NT2/D1 (cell line): ENCODE results near the gene UBE2L5.

Source experiments
- SUZ12 ChIP-seq: IDR thresholded peaks from 2 replicates; pipeline ENCODE4 v1.6.1; 2011; ENCODE audit not compliant: insufficient read length, insufficient read depth; ENCODE audit errors: extremely low read depth
- YY1 ChIP-seq: IDR thresholded peaks from 2 replicates; pipeline ENCODE4 v1.6.1; 2011; ENCODE audit not compliant: insufficient read length, insufficient read depth

- TF ChIP-seq SUZ12 = no peak
- no peak for TF ChIP-seq YY1
Observed at GRCh38 chr13:30429235-30429634, 6.9 kb downstream of the UBE2L5 start.
